ENCODE results near the gene DNAH8. TPM values are rescaled to one million over a fixed set of nuclear protein-coding genes. Genes with fewer than 3 reads are reported as not detected.
"Not testable (repeated sequence)": the region's sequence is repeated elsewhere in the genome, so short reads cannot be mapped to it uniquely, and the experiment has no call there.

Gene DNAH8
- total RNA-seq, 2 experiments from 2014 or later, result 0.03 to 0.05 TPM

GRCh38 chr6:38687043-38687353, 28.1 kb upstream of the DNAH8 start:
- Mint-ChIP-seq H3K4me1 (peaks cover 16% of the 10 kb centered on the region), H3K27ac (no peak overlapping the region), H3K9me3 (no peaks in the 10 kb centered on the region), H3K27me3 (no peaks in the 10 kb centered on the region), H3K36me3 (ENCODE audit: low read depth) (peaks cover 29% of the 10 kb centered on the region), H3K4me3 (no peak overlapping the region)
- POLR2A ChIA-PET, result no interaction called here
- CTCF ChIA-PET, result no interaction called here
- no peak for DNase-seq

- CTCF ChIA-PET, result no interaction called here
- H3K36me3 Mint-ChIP-seq (ENCODE audit: low read depth), result peaks cover 28% of the 10 kb centered on the region
- peaks cover 16% of the 10 kb centered on the region for H3K4me1 Mint-ChIP-seq
- DNase-seq, result no peak
- H3K4me3 Mint-ChIP-seq, result no peak overlapping the region
- POLR2A ChIA-PET, result no interaction called here
- no peaks in the 10 kb centered on the region for H3K27me3 Mint-ChIP-seq
- H3K9me3 Mint-ChIP-seq, result no peaks in the 10 kb centered on the region
- H3K27ac Mint-ChIP-seq, result no peak overlapping the region
Observed at GRCh38 chr6:38687549-38687948, 27.6 kb upstream of the DNAH8 start.

DNA sequence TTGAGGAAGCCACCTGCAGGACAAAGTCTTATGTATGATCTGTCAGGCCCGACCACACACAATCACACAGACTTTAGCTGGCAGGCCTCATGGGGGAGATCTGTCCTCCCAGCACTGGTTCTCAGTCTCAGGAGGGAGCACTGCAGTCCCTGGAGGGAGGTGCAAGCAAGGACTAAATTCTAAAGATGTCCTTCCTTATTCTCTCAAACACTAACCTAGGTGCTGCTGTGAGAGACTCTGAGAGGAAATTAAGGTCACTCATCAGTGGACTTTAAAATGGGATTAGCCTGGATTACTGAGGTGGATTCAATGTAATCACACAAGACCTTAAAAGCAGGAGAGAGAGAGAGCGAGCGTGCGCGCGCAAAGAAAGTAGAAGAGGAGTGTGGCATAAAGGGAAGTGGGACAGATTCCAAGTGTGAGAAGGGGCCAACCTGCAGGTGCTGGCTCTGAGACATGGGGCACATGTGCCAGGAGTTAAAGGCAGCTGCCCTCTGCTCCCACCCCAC, 26.5 kb upstream of the DNAH8 start:
- DNase-seq, result no peak
- POLR2A ChIA-PET, result no interaction called here
- H3K9me3 Mint-ChIP-seq, result no peaks in the 10 kb centered on the region
- CTCF ChIA-PET, result interaction anchor here (0.8 kb wide), 1 partner anchor 80 kb away, joined by 3 read pairs; no protein-coding TSS in a partner anchor
- peaks cover 16% of the 10 kb centered on the region for H3K4me1 Mint-ChIP-seq
- peak overlapping the region; percentile 12 for H3K27ac Mint-ChIP-seq
- H3K4me3 Mint-ChIP-seq, result no peak overlapping the region
- H3K27me3 Mint-ChIP-seq, result no peaks in the 10 kb centered on the region
- H3K36me3 Mint-ChIP-seq (ENCODE audit: low read depth), result peaks cover 32% of the 10 kb centered on the region

DNA sequence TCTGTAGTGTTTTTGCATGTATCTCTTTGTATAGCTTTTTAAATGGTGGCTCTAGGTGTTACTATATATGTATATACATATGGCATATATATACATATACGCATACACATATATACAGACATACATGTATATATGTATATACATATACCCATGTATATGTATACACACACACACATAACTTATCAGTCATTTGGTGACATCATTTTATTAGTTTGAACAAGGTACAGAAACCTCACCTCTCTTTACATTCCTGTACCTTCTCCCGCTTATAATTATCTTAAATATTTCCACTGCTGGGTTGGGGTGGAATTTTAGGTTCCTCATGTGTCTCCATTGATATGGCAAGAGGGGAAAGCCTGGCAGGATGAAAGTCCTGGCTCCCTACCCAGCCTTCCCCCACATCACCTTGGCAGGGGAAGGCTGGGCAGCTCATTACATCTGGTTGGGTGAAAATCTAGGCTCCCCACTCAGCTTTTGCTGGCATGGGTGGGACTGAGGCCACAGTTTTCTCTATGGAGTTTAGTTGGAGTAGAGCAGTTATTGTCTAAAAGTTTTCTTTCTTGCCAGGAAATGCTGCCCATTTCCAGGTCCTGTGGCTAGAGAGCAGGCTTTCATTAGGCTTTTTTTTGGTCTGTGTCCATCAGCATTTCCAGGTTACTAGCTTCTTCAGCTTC, 19.7 kb upstream of the DNAH8 start:
- peaks cover 40% of the 10 kb centered on the region for H3K4me1 Mint-ChIP-seq
- CTCF ChIA-PET, result interaction anchor here (1.6 kb wide), 1 partner anchor 18 kb away, joined by 4 read pairs; no protein-coding TSS in a partner anchor
- no peaks in the 10 kb centered on the region for H3K27me3 Mint-ChIP-seq
- H3K36me3 Mint-ChIP-seq (ENCODE audit: low read depth), result peaks cover 51% of the 10 kb centered on the region
- no peak overlapping the region for H3K27ac Mint-ChIP-seq
- H3K9me3 Mint-ChIP-seq, result peaks cover 12% of the 10 kb centered on the region
- no peak overlapping the region for H3K4me3 Mint-ChIP-seq
- DNase-seq, result no peak
- POLR2A ChIA-PET, result interaction anchor here (2.0 kb wide), 1 partner anchor 19 kb away, joined by 4 read pairs; no protein-coding TSS in a partner anchor

DNA sequence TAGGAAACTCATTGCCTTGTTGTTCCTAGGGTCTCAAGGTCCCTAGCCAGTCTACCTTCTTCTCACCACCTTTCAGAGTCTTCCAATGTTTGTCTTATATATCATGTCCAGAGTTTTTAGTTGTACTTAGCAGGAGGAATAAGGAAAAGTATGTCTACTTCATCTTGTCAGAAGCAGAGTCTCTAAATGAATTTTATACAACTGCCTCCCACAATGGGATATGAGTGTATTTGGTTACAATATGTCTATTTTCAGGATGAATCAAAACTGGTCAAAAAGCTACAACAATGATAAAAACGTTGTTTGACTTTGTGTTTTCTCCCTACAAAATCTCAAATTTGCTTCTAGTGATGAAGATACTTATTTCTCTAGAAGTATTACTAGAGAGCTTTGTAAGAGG, 19.2 kb upstream of the DNAH8 start:
- CTCF ChIA-PET, result interaction anchor here (1.6 kb wide), 1 partner anchor 18 kb away, joined by 4 read pairs; no protein-coding TSS in a partner anchor
- peaks cover 43% of the 10 kb centered on the region for H3K4me1 Mint-ChIP-seq
- H3K27ac Mint-ChIP-seq, result no peak overlapping the region
- peaks cover 55% of the 10 kb centered on the region for H3K36me3 Mint-ChIP-seq (ENCODE audit: low read depth)
- H3K4me3 Mint-ChIP-seq, result no peak overlapping the region
- no peaks in the 10 kb centered on the region for H3K27me3 Mint-ChIP-seq
- H3K9me3 Mint-ChIP-seq, result peaks cover 14% of the 10 kb centered on the region
- POLR2A ChIA-PET, result no interaction called here
- no peak for DNase-seq

DNA sequence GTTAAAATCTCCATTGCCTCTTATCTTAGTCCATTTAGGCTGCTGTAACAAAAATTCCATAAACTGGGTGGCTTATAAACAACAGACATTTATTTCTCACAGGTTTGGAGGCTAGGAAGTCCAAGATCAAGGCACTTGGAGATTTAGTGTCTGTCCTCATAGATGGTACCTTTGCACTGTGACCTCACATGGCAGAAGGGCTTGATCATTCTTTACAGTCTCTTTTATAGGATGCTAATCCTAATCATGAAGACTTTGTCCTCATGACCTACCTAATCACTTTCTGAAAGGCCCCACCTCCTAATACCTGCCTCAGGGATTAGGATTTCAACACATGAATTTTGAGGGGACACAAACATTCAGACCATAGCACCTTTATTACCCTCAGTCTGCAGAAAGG, 18.8 kb upstream of the DNAH8 start:
- DNase-seq, result no peak
- CTCF ChIA-PET, result interaction anchor here (1.6 kb wide), 1 partner anchor 17 kb away, joined by 4 read pairs; no protein-coding TSS in a partner anchor
- H3K36me3 Mint-ChIP-seq (ENCODE audit: low read depth), result peaks cover 59% of the 10 kb centered on the region
- peaks cover 47% of the 10 kb centered on the region for H3K4me1 Mint-ChIP-seq
- no peak overlapping the region for H3K27ac Mint-ChIP-seq
- H3K27me3 Mint-ChIP-seq, result no peaks in the 10 kb centered on the region
- POLR2A ChIA-PET, result no interaction called here
- no peak overlapping the region for H3K4me3 Mint-ChIP-seq
- H3K9me3 Mint-ChIP-seq, result peaks cover 14% of the 10 kb centered on the region

- CTCF ChIA-PET, result no interaction called here
Observed at GRCh38 chr6:38697846-38698245, 17.3 kb upstream of the DNAH8 start.

DNA sequence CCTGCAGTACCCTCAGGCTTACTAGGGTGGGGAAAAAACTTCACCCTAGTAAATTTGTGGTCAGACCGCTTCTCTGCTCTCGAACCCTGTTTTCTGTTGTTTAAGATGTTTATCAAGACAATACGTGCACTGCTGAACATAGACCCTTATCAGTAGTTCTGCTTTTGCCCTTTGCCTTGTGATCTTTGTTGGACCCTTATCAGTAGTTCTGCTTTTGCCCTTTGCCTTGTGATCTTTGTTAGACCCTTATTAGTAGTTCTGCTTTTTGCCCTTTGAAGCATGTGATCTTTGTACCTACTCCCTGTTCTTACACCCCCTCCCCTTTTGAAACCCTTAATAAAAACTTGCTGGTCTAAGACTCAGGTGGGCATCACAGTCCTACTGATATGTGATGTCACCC, 15.4 kb upstream of the DNAH8 start:
- H3K36me3 Mint-ChIP-seq (ENCODE audit: low read depth), result peaks cover 57% of the 10 kb centered on the region
- H3K27me3 Mint-ChIP-seq, CTCF ChIA-PET, H3K4me3 Mint-ChIP-seq, H3K27ac Mint-ChIP-seq, DNase-seq: not testable (repeated sequence)
- POLR2A ChIA-PET, result interaction anchor here (6.1 kb wide), 1 partner anchor 15 kb away, joined by 80 read pairs; the partner anchor contains the start of gene DNAH8
- H3K9me3 Mint-ChIP-seq, result peaks cover 14% of the 10 kb centered on the region
- H3K4me1 Mint-ChIP-seq, result peaks cover 64% of the 10 kb centered on the region

More at GRCh38 chr6:38697846-38698245, 17.3 kb upstream of the DNAH8 start:
- peaks cover 14% of the 10 kb centered on the region for H3K9me3 Mint-ChIP-seq
- H3K4me1 Mint-ChIP-seq, result peaks cover 58% of the 10 kb centered on the region
- no peak overlapping the region for H3K4me3 Mint-ChIP-seq
- peaks cover 65% of the 10 kb centered on the region for H3K36me3 Mint-ChIP-seq (ENCODE audit: low read depth)
- no peaks in the 10 kb centered on the region for H3K27me3 Mint-ChIP-seq
- no peak for DNase-seq
- H3K27ac Mint-ChIP-seq, result no peak overlapping the region
- POLR2A ChIA-PET, result no interaction called here

GRCh38 chr6:38701551-38701950, 13.6 kb upstream of the DNAH8 start:
- POLR2A ChIA-PET, result interaction anchor here (0.7 to 6.1 kb wide), 3 partner anchors 13 to 883 kb away, joined by 3 to 80 read pairs (median 4); partner anchors contain the start of gene DNAH8
- Mint-ChIP-seq H3K27me3 (no peaks in the 10 kb centered on the region), H3K4me3 (peak overlapping the region; percentile 17), H3K4me1 (peaks cover 61% of the 10 kb centered on the region), H3K36me3 (ENCODE audit: low read depth) (peaks cover 52% of the 10 kb centered on the region), H3K9me3 (peaks cover 14% of the 10 kb centered on the region), H3K27ac (no peak overlapping the region)
- no peak for DNase-seq
- CTCF ChIA-PET, result interaction anchor here (2.4 kb wide), 1 partner anchor 12 kb away, joined by 19 read pairs; the partner anchor contains the start of gene DNAH8

- H3K4me3 Mint-ChIP-seq, result peak within 1 kb of the TSS; percentile 88
- H3K9me3 Mint-ChIP-seq, result peaks cover 14% of the 10 kb centered on the region
- CTCF ChIA-PET, result interaction anchor here (1.1 to 2.4 kb wide), 4 partner anchors 11 to 71 kb away, joined by 3 to 19 read pairs (median 4); partner anchors contain the start of gene DNAH8
- peaks cover 53% of the 10 kb centered on the region for H3K4me1 Mint-ChIP-seq
- peak within 1 kb of the TSS; percentile 81 for H3K27ac Mint-ChIP-seq
- peaks cover 5% of the 10 kb centered on the region for H3K27me3 Mint-ChIP-seq
- peaks cover 44% of the 10 kb centered on the region for H3K36me3 Mint-ChIP-seq (ENCODE audit: low read depth)
- DNase-seq, result peak; percentile 97
- POLR2A ChIA-PET, result interaction anchor here (0.6 to 6.1 kb wide), 10 partner anchors 9 to 884 kb away, joined by 3 to 80 read pairs (median 4); partner anchors contain the start of genes BTBD9 and DNAH8
Observed at GRCh38 chr6:38702558-38703397, 12.3 kb upstream of the DNAH8 start, which contains the start of gene GLO1. Gene GLO1, minus strand, starts transcription at chr6:38703145. Its CDS starts 91 bp downstream, at chr6:38703054.

DNA sequence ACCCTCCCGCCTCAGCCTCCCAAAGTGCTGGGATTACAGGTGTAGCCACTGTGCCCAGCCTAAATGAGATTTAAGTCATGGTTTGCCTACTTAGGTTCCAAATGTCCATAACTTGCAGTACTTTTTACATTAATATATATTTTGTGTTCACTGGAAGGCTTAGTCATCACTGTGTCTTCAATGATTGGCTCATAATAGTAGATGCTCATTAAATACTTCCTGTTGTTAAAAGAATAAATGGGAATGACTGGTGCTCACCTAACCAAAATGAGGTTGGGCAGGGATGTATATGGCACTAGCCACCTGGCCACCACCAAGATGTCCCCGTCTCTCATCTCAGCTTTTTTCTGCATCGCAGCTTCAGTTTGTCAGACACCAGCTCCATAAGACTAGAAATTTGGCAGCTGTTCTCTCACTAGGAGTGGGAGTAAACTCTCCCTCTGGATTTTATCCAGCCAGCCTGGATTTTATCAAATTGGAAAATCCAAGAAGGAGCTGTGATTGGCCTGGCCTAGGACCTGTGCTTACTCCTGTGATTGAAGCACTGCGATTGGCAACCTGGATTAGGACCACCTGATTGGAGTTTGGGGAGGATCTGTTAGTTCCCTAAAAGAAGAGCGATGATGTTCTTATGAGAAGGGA, 11.0 kb upstream of the DNAH8 start:
- H3K36me3 Mint-ChIP-seq (ENCODE audit: low read depth), result peaks cover 32% of the 10 kb centered on the region
- no peak overlapping the region for H3K4me3 Mint-ChIP-seq
- H3K27me3 Mint-ChIP-seq, result peaks cover 7% of the 10 kb centered on the region
- H3K4me1 Mint-ChIP-seq, result peaks cover 41% of the 10 kb centered on the region
- peaks cover 11% of the 10 kb centered on the region for H3K9me3 Mint-ChIP-seq
- DNase-seq, result no peak
- ChIA-PET POLR2A (interaction anchor here (6.1 kb wide), 1 partner anchor 10 kb away, joined by 80 read pairs; the partner anchor contains the start of gene DNAH8), CTCF (interaction anchor here (2.4 kb wide), 1 partner anchor 10 kb away, joined by 19 read pairs; the partner anchor contains the start of gene DNAH8)
- no peak overlapping the region for H3K27ac Mint-ChIP-seq

DNA sequence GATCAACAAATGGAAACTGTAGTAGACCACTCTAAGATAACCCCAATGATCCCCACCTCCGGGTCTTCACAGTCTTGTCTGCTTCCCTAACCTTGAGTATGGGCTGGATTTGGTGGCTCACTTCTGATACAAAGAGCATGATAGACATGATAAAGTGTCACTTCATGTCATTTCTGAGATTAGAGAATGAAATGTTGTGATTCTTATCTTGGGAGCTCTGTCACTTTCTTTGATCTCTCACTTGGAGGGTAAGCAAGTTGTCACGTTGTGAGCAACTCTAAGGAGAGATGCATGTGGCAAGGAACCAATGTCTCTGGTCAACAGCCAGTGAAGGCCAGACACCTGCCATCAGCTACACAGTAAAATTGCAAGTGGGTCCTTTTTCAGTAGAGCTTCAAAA, 9.2 kb upstream of the DNAH8 start:
- no peak for DNase-seq
- H3K36me3 Mint-ChIP-seq (ENCODE audit: low read depth), result peaks cover 20% of the 10 kb centered on the region
- no peak overlapping the region for H3K27ac Mint-ChIP-seq
- ChIA-PET POLR2A (interaction anchor here (6.1 kb wide), 1 partner anchor 9 kb away, joined by 80 read pairs; the partner anchor contains the start of gene DNAH8), CTCF (no interaction called here)
- no peak overlapping the region for H3K4me3 Mint-ChIP-seq
- peaks cover 31% of the 10 kb centered on the region for H3K4me1 Mint-ChIP-seq
- H3K27me3 Mint-ChIP-seq, result peaks cover 14% of the 10 kb centered on the region
- peaks cover 4% of the 10 kb centered on the region for H3K9me3 Mint-ChIP-seq

Data from activated CD4-positive, alpha-beta memory T cell treated with anti-CD3 and anti-CD28 coated beads, Interleukin-2, amount 10 ng/mL, durations not matched to agents 7 days and 5 days (primary cell).